ENCODE measurements around the gene MCRIP1.

MCRIP1 gene

DNA sequence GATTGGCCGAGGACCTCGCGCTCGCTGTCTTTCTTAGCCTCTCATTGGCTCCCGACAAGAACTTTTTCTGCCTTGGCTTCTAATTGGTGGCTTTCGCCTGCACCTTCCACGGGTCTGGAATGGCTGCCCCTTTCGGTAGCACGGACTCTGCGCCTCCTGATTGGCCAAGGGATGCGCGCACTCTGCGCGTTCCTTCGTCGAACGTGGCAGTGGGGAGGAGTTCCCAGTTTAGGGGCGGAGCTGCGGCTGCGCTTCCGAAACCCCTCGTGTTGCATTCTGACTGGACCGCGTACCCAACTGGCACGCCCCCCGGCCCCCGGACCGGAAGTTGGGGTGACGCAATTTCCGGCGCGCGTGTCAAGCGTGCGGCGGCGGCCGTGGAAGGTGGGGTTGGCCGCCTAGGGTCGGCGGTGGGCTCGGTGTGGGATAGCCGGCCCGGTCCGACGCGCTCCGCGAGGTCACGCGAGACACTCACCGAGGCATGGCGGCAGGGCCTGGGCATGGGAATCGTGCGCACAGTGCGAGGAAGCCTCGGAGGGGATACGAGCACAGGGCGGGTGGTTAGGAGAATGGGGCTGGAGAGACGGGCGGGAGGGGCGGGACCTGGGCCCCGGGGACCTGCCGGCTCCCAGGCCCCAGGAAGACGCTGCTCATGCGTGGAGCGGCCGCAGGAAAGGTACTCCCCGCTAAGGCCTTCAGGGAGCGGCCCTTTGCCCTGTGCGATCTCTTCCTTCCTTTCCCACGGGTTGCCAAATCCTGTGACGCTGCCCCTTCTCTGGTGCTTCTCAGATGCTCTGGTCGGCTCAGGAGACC lies 27.9 kb upstream of the MCRIP1 start:
- peak; percentile 100 for DNase-seq

DNA sequence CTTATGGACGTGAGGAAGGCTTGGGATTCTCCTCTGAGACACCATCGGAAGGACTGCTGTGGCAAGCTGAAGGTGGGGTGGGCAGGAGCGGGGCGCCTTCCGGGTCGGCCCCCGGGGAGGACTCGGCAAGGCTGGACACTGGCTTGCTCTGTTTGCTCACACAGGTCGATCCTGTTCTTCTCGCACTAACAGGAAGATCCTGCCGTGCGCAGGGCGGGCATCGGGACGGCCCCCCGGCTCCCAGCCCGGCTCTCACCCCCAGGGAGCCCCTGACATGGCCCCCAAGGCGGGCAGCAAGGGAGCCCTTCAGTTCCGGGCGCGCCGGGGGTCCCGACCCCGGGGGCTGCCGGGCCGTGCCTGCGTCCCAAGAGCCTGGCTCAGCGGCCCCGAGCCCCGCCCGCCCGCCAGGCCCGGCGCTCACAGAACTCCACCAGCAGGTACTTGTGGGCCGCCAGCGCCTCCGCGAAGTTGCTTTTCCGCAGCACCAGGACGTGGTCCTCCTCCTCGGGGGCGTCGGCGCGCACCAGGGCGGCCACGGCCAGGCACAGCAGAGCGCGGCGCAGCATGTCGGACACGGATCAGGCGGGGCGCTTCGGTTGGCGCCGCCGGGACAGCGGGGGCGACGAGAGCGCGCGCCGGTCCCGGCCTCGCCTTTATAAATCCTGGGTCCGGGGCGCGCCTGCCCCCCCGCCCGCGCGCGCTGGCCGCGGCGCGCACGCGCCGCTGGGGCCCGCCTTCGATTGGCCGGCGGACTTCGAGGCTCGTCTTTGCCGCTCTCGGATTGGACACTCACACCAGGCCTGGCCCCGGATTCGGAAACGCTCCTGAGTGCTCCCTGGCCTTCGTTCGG lies 27.0 kb upstream of the MCRIP1 start, which contains the start of gene P4HB:
TSS of gene P4HB (minus strand) at position 630 of the 850 bp plus-strand sequence. CDS start at position 566, 64 bp downstream.
- DNase-seq, result no peak

DNA sequence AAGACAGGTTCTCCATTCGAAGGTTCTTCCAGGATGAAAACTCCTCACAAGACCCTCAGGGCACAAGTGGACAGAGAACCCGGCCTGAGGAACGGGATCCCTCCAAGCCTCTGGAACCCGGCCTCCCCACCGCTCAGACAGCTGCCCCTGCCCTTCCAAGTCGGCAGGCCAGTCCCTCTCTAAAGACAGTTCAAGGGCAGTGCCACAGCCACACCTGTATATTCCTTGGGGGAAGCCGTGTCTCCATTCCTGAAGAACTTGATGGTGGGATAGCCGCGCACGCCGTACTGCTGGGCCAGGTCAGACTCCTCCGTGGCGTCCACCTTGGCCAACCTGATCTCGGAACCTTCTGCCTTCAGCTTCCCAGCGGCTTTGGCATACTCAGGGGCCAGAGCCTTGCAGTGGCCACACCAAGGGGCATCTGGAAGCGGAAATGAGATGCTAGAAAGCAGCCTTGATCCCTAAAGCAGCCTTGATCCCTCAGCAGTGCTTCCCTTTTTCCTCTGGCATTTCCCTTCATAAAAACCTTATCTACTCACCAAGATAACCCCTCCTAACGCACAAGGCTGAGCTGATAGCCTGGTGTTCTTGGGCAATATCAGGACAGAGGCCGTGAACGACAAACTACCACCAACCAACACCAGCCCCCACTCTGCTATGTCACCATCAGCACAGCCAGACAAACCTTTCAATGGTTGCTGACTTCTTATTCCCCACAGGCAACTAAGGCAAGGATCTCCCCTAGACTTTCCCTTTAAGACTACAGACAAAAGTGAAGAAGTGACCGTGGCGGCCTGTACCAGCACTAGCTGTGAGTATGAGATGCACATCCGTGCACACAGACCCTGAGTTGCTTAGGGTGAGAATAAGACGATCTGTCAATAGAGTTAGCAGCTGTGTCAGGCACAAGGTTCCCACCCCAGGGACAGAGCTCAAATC lies 26.1 kb upstream of the MCRIP1 start:
- no peak for DNase-seq

DNA sequence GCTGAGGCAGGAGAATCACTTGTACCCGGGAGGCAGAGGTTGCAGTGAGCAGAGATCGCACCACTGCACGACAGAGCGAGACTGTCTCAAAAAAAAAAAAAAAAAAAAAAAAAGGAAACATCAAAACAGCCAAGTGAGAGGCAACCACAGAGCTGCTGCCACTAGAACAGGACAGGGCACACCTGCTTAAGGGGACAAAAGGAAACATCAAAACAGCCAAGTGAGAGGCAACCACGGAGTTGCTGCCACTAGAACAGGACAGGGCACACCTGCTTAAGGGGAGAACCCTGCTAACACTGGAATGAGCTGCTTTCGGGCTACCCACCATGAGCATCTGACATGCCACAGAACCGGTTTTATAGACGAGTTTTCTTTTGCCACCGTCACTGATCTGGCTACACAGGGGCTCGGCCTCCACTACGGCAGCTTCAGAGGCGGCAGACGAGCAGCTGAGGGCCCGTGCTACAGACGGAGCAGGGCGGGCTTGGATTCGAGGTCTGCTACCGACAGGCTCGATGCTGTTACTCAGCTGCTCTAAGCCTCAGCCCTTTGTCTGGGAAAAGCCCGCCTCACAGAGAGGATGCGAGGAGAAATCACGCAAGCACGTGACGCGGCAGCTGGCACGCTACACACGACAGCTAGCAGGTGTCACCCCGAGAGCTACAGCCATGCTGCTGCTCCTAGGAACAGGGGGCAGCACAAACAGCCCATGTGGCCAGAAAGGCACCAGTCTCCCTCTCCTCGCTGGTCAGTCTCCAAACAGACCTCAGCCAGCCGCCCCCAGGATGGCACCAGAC lies 25.3 kb upstream of the MCRIP1 start:
- DNase-seq, result no peak

DNA sequence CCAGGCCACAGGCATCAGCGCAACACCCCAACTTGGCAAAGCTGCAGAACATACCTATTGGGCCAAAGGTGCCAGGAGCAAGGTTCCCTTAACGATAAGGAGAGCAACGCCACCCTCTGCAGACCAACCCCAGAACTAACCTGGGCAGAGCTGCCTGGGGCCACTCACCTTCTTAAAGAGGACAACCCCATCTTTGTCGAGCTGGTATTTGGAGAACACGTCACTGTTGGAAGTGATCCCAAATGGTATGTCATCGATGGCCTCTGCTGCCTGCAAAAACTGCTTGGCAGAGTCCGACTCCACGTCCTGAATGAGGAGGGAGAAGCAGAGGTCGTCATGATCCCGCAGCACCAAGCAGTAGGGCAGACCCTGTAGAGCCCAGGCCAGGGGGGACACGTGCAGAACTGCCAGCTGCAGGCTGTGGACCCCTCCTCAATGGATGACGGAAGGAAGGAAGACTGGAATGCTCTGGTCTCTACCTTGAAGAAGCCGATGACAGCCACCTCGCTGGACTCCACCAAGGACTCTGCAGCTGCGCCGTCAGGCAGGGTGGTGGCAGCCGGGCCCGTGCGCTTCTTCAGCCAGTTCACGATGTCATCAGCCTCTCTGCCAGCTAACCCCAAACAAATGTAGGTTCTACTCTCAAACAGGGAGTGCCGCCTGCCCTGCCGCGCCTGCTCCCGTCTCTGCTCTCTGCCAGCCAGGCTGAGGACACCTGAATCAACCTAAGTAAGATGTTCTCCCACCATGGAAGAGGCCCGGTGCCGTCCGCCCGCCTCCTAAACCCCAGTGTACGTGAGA lies 22.1 kb upstream of the MCRIP1 start:
- no peak for DNase-seq

DNA sequence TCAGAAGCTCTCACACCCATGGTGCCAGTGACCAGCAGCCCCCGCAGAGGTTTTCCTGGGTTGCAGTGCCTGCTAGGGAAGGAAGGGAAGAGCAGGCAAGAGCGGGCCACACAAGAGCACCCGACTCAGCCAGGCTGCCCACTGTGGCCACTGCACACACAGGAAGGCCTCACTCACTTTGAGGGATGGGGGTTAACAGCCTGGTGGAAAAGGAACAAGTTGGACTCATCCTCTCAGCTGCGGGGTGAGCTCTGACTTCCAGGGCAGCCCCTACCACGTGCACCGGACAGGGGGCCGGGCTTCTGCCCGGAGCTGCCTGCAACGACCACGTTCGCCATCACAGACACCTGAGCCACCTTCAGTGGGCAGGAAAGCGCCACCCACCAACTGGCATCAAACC lies 19.1 kb upstream of the MCRIP1 start:
- DNase-seq, result no peak

DNA sequence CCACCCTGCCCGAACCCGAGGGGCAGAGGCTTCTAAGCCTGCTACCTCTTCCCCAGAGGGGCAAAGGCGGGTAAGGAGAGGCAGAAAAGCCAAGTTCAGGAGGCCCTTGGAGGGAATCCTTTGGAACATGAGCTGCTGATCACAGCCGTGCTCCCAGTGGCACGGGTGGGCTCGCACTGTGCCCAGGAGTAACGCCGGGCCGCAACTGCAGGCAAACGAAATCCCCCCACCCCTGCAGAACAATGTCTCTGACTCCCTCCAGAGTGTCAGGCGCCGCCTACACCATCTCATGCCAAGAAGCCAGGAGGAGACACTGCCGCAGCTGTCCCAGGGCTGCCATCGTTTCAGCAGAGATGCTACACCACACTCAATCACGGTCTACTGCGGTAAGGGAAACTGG lies 18.3 kb upstream of the MCRIP1 start:
- DNase-seq, result no peak

DNA sequence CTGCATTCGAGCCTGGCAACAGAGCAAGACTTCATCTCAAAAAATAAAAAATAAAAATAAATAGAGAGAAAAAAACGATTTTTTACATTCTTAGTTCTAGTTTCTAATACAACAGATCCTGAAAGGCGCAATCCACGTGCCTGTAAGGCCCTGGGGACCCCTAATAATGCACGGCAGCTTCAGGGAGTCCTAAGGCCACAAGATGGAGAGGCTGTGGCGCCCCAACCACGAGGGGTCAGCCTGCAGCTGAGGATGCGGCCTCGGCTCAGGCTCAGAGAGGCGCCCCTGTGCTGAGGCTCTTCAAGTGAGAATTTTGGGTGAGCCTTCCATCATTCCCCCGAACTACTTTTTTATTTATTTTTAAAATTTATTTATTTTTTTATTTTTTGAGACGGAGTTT lies 16.4 kb upstream of the MCRIP1 start:
- no peak for DNase-seq

DNA sequence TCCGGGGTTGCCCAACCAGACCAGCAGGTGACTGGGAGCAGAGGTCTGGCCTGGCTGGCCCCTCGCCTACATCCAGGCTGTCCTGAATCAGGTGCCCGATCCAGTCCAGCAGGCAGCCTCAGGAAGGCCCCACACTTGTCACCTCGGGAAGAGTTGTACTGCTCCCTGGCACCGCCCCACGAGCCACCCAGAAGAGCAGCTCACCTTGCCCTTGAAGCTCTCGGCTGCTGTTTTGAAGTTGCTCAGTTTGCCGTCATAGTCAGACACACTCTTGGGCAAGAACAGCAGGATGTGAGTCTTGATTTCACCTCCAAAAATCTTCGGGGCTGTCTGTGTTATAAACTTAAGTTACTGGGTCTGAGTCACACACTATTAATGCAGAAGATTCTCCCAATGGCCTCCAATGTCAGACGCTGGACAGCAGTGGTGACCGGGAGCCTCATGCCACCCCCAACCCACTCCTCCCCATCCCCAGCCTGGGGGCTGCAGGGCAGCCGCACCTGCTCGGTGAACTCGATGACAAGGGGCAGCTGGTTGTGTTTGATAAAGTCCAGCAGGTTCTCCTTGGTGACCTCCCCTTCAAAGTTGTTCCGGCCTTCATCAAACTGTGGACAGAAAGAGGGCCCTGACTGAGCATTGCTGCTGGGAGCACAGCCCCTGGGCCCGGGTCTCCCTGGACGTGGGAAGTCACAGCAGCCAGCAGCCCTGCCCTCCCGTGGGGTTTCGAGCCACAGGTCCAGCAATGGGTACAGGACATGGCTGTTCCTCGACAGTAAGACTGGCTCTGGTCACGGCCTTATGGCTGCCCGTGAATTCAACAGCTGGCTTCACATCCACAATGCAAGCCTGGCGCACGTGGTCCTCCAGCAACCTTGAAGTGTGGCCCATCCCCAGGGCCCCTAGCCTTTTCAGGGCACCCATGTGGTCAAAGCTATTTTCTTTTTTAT lies 13.9 kb upstream of the MCRIP1 start:
- no peak for DNase-seq

DNA sequence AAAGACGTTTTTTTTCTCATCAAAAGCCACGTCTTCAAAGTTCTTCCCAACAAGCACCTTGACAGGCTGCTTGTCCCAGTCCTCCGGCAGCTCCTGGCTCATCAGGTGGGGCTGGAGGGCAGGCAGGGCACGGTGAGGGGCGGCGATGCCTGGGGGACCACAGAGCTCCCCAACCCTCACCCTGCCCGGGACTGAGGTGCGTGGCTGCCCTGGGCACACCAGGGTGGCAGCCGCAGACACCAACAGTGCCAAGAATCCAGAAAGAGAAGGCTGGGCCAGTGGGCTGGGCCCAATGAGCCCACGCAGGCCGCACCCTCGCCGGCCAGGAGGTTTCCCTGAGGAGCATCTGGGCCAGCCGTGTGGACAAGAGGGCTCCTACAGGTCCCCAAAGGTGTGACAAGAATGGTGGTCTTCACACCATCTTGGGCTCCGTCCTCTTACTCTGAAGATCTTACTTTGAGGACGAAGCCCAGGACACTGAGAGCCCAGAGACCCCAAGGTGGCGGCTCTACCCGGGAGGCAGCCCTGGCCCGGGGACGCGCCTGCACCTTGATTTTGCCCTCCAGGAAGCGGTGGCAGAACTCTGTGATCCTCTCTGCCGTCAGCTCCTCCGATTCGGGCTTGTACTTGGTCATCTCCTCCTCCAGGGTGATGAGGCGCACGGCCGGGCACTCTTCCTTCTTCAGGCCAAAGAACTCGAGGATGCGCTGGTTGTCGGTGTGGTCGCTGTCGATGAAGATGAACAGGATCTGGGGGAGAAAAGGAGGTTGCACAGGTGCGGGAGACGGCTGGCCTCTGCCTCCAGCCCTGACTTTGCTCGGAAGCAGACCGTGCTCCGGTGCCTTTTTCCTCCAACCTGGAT lies 13.0 kb upstream of the MCRIP1 start:
- DNase-seq, result no peak

DNA sequence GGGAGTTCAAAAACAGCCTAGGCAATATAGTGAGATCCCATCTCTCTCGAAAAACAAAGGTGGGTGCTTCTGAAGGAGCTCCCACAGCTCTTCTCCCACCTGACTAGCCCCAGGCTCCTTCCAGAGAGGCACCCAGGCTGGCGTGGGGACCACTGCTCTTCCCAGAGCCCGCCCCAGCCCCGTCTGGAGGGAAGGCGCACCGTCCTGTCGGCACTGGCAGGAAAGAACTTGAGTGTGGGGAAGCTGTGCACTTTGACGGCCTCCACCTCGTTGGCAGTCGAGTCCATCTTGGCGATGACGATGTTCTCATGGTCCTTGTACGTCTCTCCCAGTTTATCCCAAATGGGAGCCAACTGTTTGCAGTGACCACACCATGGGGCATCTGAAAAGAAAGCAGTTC lies 12.3 kb upstream of the MCRIP1 start:
- no peak for DNase-seq

DNA sequence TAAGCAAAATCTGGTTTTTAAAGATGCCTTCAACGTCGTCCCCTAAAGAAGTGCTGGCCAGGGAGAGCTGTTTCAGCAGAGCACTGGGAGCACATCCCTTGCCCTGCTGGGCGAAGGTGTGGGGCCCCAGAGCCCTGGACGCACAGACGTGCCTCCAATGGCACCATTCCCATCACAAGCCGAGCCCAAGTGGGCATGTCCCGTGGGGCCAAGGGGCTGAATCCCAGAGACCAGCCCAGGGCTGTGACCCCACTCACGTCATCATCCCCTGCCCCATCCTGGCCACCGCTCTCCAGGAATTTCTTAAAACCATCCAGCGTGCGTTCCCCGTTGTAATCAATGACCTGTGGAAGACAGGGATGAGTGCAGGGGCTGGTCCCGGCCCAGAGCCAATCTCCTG lies 11.8 kb upstream of the MCRIP1 start:
- DNase-seq, result no peak

DNA sequence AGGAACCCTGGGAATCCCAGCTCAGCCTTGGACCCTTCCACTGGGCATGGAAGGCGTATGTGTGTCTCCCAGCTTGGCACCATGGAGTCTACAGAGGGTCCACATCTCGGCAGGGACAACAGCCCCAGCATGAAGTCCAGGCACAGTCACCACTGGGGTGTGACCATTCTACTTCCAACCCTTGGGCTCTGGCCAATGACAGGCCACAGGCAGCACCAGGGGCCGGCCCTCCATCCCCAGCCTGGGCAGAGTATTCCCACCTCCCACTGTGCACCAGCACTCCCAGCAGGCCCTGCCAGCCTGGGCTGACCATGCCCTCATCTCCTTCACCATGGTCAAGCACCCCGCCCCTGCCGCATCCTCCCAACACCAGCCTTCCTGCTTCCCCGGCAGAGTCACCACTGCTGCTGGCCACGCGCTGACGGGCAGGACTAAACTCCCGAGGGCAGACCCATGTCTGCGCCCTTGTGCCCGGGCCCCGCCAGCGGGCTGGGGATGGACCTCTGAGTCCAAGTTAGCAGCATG lies 11.3 kb upstream of the MCRIP1 start:
- no peak for DNase-seq

DNA sequence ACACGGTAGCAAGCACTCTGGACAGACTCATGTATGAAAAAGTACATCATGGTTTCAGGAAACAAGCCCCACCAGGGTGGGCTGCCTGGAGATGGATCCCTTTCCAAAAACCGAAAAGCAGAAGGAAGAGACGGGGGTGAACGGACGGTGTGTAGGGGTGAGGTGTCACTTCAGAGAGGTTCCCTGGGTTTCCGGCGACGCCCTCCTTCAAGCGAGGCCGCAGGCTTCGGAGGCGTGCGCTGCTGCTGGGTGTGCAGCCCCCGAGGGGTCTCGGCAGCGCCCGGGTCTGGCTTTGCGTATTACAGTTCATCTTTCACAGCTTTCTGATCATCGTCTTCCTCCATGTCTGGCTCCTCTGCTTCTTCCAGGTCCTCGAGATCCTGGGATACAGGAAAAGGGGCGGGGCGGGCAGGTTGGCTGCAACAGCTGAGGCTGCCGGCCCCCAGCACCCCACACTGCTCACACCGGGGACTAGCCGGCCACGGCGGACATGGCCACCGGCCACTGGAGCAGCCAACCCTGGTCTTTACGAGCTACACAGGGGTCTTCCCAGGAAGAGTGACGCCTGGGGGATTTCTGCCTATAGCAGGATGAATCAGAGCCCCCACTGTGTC lies 10.7 kb upstream of the MCRIP1 start:
- DNase-seq, result no peak

DNA sequence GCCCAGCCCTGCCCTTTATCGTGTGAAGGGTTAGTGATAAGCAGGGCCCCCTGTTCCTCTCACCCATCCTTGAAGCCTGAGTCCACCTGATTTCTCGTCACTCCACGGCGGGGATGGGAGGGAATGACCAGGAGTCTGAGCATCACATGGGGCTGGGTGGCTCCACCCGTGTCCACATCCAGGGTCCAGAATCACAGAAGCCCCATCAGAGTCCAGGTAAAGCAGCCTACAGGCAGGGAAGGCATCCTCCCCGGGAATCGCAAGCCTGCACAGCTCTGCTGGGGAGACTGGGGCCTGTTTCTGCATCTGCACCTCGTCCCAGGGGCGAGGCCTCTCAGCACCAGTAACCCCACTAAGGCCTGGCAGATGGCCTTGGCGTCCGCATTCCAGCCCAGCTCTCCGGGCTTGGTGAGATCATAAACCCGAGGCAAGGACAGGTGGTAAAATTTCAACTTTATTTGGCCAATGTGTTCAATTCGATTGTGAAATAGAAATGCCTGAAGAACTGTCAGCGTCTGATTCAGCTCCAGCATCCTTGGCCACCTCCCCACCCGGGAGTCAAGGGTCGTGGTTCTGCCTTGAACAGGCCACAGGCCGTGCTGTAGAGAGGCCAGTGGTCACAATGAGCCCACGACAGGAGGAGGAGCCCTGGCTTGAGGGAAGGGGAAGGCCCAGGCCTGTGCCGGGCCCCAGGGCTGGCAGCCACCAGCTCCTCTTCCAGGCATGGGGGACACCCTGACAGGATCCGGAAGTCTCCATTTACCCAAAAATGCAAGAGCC lies 9.8 kb upstream of the MCRIP1 start:
- DNase-seq, result no peak

DNA sequence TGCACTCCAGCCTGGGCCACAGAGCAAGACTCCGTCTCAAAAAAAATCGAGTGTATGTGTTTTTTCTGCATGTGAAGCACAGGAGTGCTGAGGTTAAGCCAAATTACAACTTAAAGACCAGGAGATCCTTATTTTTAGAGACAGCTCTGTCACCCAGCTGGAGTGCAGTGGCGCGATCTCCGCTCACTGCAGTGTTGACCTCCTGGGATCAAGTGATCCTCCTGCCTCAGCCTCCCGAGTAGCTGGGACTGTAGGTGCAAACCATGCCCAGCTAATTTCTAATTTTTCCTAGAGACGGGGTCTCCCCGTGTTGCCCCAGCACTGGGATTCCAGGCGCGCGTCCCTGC lies 9.3 kb upstream of the MCRIP1 start:
- no peak for DNase-seq

DNA sequence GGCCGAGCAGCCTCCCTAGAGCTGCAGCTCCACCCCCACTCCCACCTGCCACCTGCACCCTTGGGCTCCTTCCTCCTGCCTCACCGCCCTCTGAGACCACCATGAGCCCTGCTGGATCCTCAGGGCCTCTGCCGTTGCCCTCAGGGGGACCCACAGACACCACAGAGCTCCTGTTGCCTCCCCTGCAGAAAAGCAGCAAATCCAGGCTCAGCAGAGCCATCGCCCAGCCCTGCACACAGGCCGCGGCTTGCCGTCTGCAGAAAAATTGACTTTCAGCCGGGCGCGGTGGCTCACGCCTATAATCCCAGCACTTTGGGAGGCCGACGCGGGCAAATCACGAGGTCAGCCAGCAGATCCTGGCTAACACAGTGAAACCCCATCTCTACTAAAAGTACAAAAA lies 8.8 kb upstream of the MCRIP1 start:
- DNase-seq, result no peak

Data from CD4-positive, alpha-beta T cell treated with Interleukin-17A for 1 hour (primary cell).